HG03280 (cell line): Measurements from ENCODE around the gene PODXL2.
"Not testable (repeated sequence)": the region's sequence is repeated elsewhere in the genome, so short reads cannot be mapped to it uniquely, and the experiment has no call there.

Source experiments
- ATAC-seq: cut with Tn5 transposase; IDR thresholded peaks from one replicate; pipeline ENCODE4 v1.9.1; 2021; ENCODE audit warnings: mild to moderate bottlenecking, moderate library complexity; ENCODE audit not compliant: unreplicated experiment

PODXL2 gene

GRCh38 chr3:127674101-127674721, 45.2 kb downstream of the PODXL2 start:
- ATAC-seq: no peak

- ATAC-seq: no peak
Observed at GRCh38 chr3:127674790-127675189, 45.8 kb downstream of the PODXL2 start.

- ATAC-seq: no peak
Observed at GRCh38 chr3:127675651-127676391, 46.8 kb downstream of the PODXL2 start.

GRCh38 chr3:127676456-127676855, 47.5 kb downstream of the PODXL2 start:
- no peak for ATAC-seq

GRCh38 chr3:127676921-127677351, 48.0 kb downstream of the PODXL2 start:
- ATAC-seq: no peak

GRCh38 chr3:127677541-127678314, 48.7 kb downstream of the PODXL2 start:
- ATAC-seq: no peak

GRCh38 chr3:127678315-127678599, 49.3 kb downstream of the PODXL2 start:
- no peak for ATAC-seq

GRCh38 chr3:127678611-127679533, 49.9 kb downstream of the PODXL2 start:
- no peak for ATAC-seq

- no peak for ATAC-seq
Observed at GRCh38 chr3:127679534-127680145, 50.7 kb downstream of the PODXL2 start.

- no peak for ATAC-seq
Observed at GRCh38 chr3:127680146-127680661, 51.2 kb downstream of the PODXL2 start.

- ATAC-seq: no peak
Observed at GRCh38 chr3:127680798-127681221, 51.8 kb downstream of the PODXL2 start.

- not testable (repeated sequence) for ATAC-seq
Observed at GRCh38 chr3:127682175-127682554, 53.2 kb downstream of the PODXL2 start.

- ATAC-seq: no peak
Observed at GRCh38 chr3:127682561-127682960, 53.6 kb downstream of the PODXL2 start.

GRCh38 chr3:127684871-127685707, 56.1 kb downstream of the PODXL2 start:
- ATAC-seq: no peak

- ATAC-seq: no peak
Observed at GRCh38 chr3:127685708-127686511, 56.9 kb downstream of the PODXL2 start.

GRCh38 chr3:127686512-127686894, 57.5 kb downstream of the PODXL2 start:
- no peak for ATAC-seq

GRCh38 chr3:127687228-127687737, 58.3 kb downstream of the PODXL2 start:
- ATAC-seq: no peak

- no peak for ATAC-seq
Observed at GRCh38 chr3:127688022-127688415, 59.0 kb downstream of the PODXL2 start.
